Activated CD4-positive, alpha-beta T cell treated with anti-CD3 and anti-CD28 coated beads, Interleukin-2, amount 50 U/mL, for 16 hours (primary cell): ENCODE measurements around the gene CERS4.
"Not testable (repeated sequence)": the region's sequence is repeated elsewhere in the genome, so short reads cannot be mapped to it uniquely, and the experiment has no call there.

Source experiments
- DNase-seq: peaks from one replicate; pipeline ENCODE4 v3.0.0-alpha.2; 2020

The CERS4 gene

GRCh38 chr19:8269724-8270123 is 60.6 kb downstream of the CERS4 start:
- no peak for DNase-seq

- DNase-seq, result not testable (repeated sequence)
These were observed 67.3 kb downstream of the CERS4 start for GRCh38 chr19:8276508-8276907.

- DNase-seq, result not testable (repeated sequence)
These were observed 82.2 kb downstream of the CERS4 start for GRCh38 chr19:8291337-8291736.

DNA sequence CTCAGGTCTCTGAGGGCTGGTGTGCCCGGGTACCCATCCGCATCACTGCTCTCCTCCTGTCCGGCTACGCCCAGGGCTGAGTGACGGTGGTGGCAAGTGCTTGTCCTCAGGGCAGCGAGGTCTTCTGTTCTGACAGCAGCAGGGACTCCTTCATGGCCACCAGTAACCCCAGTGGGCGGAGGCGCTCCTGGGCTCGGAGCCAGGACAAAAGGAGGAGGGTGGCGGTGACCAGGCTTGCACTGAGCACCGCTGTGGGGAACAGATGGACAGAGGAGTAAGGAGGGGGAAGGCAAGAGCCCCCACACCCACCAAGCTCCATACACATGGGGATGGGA is 93.2 kb downstream of the CERS4 start:
- DNase-seq, result no peak

- DNase-seq, result peak; percentile 0
These were observed 93.6 kb downstream of the CERS4 start for GRCh38 chr19:8302734-8303133.

DNA sequence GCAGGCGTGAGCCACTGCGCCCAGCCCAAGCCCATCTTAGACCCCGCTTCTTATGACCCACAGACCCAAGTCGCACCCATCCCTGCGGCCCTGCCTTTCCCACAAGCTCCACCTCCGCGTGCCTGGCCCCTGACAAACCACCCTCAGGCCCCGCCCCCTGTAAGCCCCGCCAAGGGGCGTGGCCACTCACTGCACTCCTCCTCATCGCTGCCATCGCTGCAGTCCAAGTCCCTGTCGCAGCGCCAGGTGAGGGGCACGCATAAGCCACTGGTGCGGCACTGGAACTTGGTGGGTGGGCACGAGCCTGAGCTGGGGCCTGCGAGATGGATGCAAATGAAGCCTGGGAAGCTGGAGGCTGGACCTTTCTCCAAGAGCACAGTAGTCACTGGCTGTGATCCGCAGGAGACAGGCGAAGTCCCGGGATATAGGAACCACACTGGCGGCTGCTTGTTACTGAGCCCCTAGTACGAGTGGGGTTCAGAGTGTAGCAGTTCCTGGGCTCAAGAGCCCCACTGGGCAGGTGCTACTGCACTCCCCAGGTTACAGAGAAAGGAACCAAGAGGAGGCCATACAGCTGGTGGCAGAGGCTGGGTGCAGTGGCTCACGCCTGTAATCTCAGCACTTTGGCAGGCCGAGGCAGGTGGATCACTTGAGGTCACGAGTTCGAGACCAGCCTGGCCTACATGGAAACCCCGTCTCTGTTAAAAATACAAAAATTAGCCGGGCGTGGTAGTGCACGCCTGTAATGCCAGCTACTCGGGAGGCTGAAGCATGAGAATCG is 95.9 kb downstream of the CERS4 start:
- peak; percentile 23 for DNase-seq

- DNase-seq, result no peak
These were observed 96.6 kb downstream of the CERS4 start for GRCh38 chr19:8305798-8306197.

- peak; percentile 0 for DNase-seq
These were observed 97.3 kb downstream of the CERS4 start for GRCh38 chr19:8306235-8307054.

DNA sequence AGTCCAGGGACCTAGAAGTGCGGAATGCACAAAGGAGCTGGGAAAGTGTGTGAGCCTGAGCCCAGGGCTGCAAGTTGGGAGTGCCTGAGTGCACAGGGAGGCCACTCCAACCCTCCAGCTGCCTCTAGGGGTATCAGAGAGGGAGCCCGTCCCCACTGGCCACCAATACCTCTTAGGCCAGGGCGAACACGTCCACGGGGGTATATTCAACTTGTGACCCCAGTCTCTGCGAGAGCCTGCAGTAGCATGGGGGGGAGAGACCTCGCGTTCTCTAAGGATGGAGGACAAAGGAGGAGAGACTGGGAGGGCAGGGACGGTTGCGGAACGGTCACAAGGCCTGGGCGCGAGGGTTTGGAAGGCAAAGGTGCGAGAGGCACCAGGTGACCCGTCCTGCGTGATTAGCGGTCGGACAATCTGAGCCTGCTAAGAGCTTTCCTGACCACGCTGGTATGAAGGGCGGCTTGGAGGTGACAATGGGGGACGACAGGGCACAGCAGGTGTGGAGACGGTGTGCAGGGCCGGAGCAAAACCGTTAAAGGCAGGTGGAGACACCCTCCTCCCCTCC is 98.3 kb downstream of the CERS4 start:
- DNase-seq, result peak; percentile 8

DNA sequence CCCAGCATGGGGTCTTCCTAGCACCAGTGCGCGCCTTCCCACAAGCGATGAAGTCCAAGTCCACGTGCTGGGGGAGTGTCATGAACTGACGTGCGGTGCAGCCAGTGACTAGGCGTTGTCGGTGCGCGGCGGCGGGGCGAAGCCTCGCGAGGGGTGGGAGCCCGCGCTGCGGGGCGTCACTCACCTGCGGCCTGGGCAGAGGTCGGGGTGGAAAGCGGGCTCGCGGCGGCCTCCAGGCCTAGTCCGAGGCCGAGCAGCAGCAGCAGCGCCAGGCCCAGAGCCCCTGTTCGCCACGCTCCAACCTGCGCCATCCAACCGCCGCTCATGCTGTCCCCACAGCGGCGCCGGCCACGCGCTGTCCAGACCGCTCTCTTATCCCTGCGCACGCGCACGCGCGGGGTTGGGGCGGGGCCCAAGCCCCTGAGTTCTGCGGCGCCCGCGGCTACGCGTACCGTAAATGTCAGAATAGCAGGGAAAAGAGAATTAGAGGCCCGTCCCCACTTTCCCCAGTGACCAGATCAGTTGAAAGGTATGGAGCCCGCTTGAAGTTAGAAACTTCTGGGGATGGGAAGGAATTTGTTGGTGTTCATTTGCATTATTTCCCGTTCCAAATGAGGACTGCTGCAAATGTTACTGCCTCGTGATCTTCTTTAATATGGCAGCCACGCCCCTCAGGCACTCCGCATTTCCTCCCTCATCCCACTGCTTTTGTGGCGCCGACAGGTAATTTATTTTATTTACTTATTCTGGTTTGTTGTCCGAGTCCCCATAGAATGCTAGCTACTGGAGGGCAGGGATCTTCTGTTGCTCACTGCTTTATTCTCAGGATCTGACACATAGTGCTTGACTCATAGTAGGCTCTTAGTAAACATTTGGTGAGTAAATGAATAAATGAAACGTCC is 99.0 kb downstream of the CERS4 start, which contains the start of gene CD320:
TSS of gene CD320 (minus strand) at position 394 of the 902 bp plus-strand sequence. CDS start at position 326, 68 bp downstream.
- DNase-seq, result peak; percentile 89

DNA sequence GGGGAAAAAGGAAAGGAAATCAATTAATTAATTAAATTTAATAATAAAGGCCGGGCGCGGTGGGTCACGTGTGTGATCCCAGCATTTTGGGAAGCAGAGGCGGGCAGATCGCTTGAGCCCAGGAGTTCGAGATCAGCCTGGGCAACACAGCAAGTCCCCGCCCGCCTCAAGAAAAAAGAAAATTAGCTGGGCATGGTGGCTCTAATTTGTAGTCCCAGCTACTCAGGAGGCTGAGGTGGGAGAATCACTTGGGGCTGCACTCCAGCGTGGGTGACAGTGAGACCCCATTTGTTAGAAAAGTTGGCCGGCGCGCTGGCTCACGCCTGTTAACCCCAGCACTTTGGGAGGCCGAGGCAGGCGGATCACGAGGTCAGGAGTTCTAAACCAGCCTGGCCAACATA is 99.7 kb downstream of the CERS4 start:
- no peak for DNase-seq

GRCh38 chr19:8310342-8311055 is 101.3 kb downstream of the CERS4 start:
- no peak for DNase-seq

GRCh38 chr19:8311461-8312260 is 102.5 kb downstream of the CERS4 start:
- DNase-seq, result no peak
